Stimulated activated CD4-positive, alpha-beta T cell treated with anti-CD3 and anti-CD28 coated beads, Interleukin-2, amount 100 ng/mL, for 48 hours (primary cell): ENCODE measurements around the gene MAP4K4.
"Not testable (repeated sequence)": the region's sequence is repeated elsewhere in the genome, so short reads cannot be mapped to it uniquely, and the experiment has no call there.

Experiments
- DNase-seq, 2 donors: peaks; one replicate each; pipeline ENCODE4 v3.0.0-alpha.2; 2020

MAP4K4 gene

GRCh38 chr2:101935764-101936163 lies 238.3 kb downstream of the MAP4K4 start:
- not testable (repeated sequence) for DNase-seq

GRCh38 chr2:101942851-101943250 lies 245.3 kb downstream of the MAP4K4 start:
- DNase-seq: no peak
